Sigmoid colon (tissue), 7 donors: ENCODE measurements around the gene MRPS34. TPM values are rescaled to one million over a fixed set of nuclear protein-coding genes. Genes with fewer than 3 reads are reported as not detected.

Experiments
- DNase-seq: peaks from one replicate; pipeline ENCODE4 v3.0.0-alpha.2; 2019
- H3K27ac ChIP-seq, 4 donors: fragments of 200-600 bp; sonication (generic); one replicate each; pipeline ENCODE4 v1.5.1; 2016 to 2019; ENCODE audit warnings: mild to moderate bottlenecking in 1 of 4
- H3K27me3 ChIP-seq, 3 donors: fragments of 200-600 bp; sonication (generic); one replicate each; pipeline ENCODE4 v1.5.1; 2019; ENCODE audit warnings: mild to moderate bottlenecking in 1 of 3
- H3K36me3 ChIP-seq, 4 donors: fragments of 200-600 bp; sonication (generic); one replicate each; pipeline ENCODE4 v1.5.1; 2016 to 2019
- H3K4me1 ChIP-seq, 4 donors: fragments of 200-600 bp; sonication (generic); one replicate each; pipeline ENCODE4 v1.5.1; 2017 to 2019
- H3K4me3 ChIP-seq, 4 donors: fragments of 200-600 bp; sonication (generic); one replicate each; pipeline ENCODE4 v1.5.1; 2017 to 2019; ENCODE audit warnings: mild to moderate bottlenecking in 2 of 4, moderate library complexity in 1 of 4
- H3K9me3 ChIP-seq, 4 donors: fragments of 200-600 bp in 3 of 4; sonication (generic) in 3 of 4; one replicate each; pipeline versions ENCODE4 v1.5.1 to v1.6.1; 2013 to 2019
- EP300 ChIP-seq, 4 donors: sonication (generic); formaldehyde crosslinking; IDR thresholded peaks; one replicate each; pipeline ENCODE4 v1.6.1; 2017; ENCODE audit warnings: antibody characterized with exemption in 4 of 4
- POLR2A ChIP-seq, 2 donors: fragments of 450-650 bp; IDR thresholded peaks; one replicate each; pipeline ENCODE4 v1.6.1; 2016; ENCODE audit warnings: antibody characterized with exemption in 2 of 2, mild to moderate bottlenecking in 2 of 2, moderate library complexity in 2 of 2
- POLR2AphosphoS5 ChIP-seq, 4 donors: sonication (generic); formaldehyde crosslinking; IDR thresholded peaks; one replicate each; pipeline ENCODE4 v1.6.1; 2017; ENCODE audit warnings: antibody characterized with exemption in 4 of 4
- WGBS, 2 donors: extraction: QIAGEN DNeasy Blood & Tissue Kit; methylation state at CpG; one replicate each; pipeline ENCODE4 v1.1.7; 2013; 5-methylcytosine and 5-hydroxymethylcytosine counted together
- intact Hi-C: fragments of 100-400 bp; cut with DNase I; formaldehyde crosslinking; loops from one replicate; pipeline ENCODE4 v1.15.1; 2023
- polyA plus RNA-seq, 3 donors: library from polyadenylated mRNA; stranded (reverse); fragments of 200-250 nt; gene quantifications; one replicate each; pipeline ENCODE4 v1.2.3, GENCODE V29; 2013
- total RNA-seq, 4 donors: library from RNA; depleted of rRNA; stranded (reverse); fragments of >200 nt; gene quantifications; one replicate each; pipeline ENCODE4 v1.1.0, GENCODE V29; 2016
- TF ChIP-seq, protein P1 (sequence below), 4 experiments: fragments of 450-650 bp in 3 of 4; fragments of 200-600 bp in 1 of 4; IDR thresholded peaks; one replicate each; pipeline ENCODE4 v1.5.1; 2016 to 2019; ENCODE audit warnings: antibody characterized with exemption in 4 of 4, mild to moderate bottlenecking in 3 of 4, moderate library complexity in 2 of 4
- donor health status: healthy with polysubstance abuse.
- donor health status: Bipolar disorder and iron deficiency.
- donor health status: healthy.

The MRPS34 gene
- total and polyA plus RNA-seq, 7 donors: 61.5 to 198 (median 104) TPM

DNA sequence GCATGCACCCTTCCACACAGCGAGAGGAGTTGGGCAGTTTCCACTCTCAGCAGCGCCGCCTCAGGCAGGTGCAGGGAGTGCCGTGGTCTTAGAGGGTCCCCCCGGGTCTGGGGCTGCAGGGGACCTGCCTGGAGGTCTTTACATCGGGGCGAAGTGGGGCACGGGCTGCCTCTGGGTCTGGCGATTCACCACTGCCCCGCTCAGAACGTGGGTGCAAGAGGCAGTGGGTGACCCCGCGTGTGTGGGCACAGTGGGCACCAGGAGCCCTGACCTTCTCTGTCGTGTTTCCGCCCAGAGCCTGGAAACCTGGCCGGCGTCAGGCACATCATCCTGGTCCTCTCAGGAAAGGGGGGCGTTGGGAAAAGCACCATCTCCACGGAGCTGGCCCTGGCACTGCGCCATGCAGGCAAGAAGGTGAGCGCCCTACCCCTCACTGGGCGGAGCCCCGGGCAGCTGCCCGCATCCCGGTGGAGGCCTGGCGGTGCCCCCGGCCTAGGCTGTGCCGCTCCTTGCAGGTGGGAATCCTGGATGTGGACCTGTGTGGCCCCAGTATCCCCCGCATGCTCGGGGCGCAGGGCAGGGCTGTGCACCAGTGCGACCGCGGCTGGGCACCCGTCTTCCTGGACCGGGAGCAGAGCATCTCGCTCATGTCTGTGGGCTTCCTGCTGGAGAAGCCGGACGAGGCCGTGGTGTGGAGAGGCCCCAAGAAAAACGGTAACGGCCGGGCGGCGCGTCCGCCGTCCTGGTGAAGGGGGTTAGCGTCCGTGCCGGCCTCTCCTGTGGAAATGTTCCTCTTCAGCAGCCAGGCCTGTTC, 13.5 kb upstream of the MRPS34 start:
- TF ChIP-seq POLR2AphosphoS5 (IDR thresholded peaks at IDR 0.05) (no peak), EP300 (IDR thresholded peaks at IDR 0.05) (no peak), POLR2A (IDR thresholded peaks at IDR 0.05) (no peak)
- TF ChIP-seq, protein P1, sequence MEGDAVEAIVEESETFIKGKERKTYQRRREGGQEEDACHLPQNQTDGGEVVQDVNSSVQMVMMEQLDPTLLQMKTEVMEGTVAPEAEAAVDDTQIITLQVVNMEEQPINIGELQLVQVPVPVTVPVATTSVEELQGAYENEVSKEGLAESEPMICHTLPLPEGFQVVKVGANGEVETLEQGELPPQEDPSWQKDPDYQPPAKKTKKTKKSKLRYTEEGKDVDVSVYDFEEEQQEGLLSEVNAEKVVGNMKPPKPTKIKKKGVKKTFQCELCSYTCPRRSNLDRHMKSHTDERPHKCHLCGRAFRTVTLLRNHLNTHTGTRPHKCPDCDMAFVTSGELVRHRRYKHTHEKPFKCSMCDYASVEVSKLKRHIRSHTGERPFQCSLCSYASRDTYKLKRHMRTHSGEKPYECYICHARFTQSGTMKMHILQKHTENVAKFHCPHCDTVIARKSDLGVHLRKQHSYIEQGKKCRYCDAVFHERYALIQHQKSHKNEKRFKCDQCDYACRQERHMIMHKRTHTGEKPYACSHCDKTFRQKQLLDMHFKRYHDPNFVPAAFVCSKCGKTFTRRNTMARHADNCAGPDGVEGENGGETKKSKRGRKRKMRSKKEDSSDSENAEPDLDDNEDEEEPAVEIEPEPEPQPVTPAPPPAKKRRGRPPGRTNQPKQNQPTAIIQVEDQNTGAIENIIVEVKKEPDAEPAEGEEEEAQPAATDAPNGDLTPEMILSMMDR (IDR thresholded peaks at IDR 0.05): no peak
- Histone ChIP-seq H3K9me3 (no peaks in the 10 kb centered on the region), H3K4me3 (no peak overlapping the region), H3K36me3 (peaks cover 0 to 54% (median 32%) of the 10 kb centered on the region in 4 donors), H3K27ac (no peak overlapping the region), H3K27me3 (no peaks in the 10 kb centered on the region), H3K4me1 (peaks cover 0 to 32% (median 25%) of the 10 kb centered on the region in 4 donors)
- DNase-seq: no peak
- intact Hi-C loops: no loop called here
- 88 to 89% methylated on average over 51 of the region's 51 CpGs for WGBS, 2 donors

DNA sequence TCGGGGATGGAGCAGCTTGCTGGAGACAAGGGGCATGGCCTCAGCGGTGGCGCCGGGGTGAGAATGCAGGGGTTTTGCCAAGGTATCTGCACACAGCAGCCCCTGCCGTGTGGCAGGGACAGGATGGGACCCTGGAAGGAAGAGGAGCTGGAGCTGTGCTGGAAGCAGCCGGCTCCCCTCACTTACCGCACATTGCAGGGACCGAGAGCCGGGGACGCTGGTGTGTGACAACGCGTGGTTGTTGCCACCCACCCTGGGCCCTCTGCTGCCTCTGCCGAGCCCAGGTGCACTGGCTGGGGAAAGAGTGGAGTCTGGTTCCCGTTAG, 12.9 kb upstream of the MRPS34 start:
- WGBS, 2 donors: 91 to 92% methylated on average over 14 of the region's 14 CpGs
- no peak overlapping the region for H3K27ac ChIP-seq
- H3K36me3 ChIP-seq: peaks cover 0 to 55% (median 32%) of the 10 kb centered on the region in 4 donors
- no peak for DNase-seq
- H3K4me1 ChIP-seq: peaks cover 0 to 39% (median 31%) of the 10 kb centered on the region in 4 donors
- no peaks in the 10 kb centered on the region for H3K9me3 ChIP-seq
- TF ChIP-seq, protein P1 (IDR thresholded peaks at IDR 0.05): no peak
- TF ChIP-seq POLR2AphosphoS5 (IDR thresholded peaks at IDR 0.05): no peak
- TF ChIP-seq EP300 (IDR thresholded peaks at IDR 0.05): no peak
- no peak for TF ChIP-seq POLR2A (IDR thresholded peaks at IDR 0.05)
- no peaks in the 10 kb centered on the region for H3K27me3 ChIP-seq
- intact Hi-C loops: no loop called here
- H3K4me3 ChIP-seq: no peak overlapping the region

DNA sequence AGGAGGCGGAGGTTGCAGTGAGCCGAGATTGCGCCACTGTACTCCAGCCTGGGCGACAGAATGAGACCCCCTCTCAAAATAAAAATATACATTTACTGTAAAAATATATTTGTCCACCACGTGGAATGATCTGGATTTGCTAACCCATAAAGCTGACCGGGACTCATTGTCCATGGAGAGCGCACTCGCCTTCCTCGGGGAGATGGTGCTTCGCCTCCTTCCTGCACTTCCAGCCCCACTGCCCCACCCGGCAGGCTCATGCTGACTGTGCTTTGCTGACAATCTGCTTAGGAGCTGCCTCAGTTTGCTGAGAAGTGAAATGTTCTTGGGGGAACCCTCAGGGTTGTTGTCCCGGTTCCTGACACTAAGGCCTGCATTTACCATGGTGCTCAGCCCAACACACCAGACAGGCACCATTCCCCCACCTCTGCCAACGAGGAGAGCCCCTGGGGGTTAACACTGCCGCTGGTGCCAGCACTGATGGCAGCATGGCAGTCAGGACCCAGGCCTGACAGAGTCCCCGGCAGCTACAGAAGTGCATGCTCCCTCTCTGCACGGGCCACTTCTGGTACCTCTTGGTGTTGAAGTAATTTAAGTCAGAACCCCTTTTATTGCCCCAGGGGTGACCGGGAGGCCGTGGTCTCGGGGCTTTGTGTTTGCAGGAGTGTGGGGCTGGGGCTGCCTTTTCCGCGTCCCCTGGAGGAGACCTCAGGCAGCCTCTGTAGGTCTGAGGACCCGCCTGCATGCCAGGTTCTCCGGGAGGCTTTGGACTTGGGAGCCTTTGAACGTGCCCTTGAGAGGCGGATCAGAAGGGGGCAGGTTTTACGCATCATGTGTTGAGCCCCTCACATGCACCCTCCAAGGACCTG, 12.3 kb upstream of the MRPS34 start:
- H3K4me1 ChIP-seq: peaks cover 0 to 41% (median 37%) of the 10 kb centered on the region in 4 donors

DNA sequence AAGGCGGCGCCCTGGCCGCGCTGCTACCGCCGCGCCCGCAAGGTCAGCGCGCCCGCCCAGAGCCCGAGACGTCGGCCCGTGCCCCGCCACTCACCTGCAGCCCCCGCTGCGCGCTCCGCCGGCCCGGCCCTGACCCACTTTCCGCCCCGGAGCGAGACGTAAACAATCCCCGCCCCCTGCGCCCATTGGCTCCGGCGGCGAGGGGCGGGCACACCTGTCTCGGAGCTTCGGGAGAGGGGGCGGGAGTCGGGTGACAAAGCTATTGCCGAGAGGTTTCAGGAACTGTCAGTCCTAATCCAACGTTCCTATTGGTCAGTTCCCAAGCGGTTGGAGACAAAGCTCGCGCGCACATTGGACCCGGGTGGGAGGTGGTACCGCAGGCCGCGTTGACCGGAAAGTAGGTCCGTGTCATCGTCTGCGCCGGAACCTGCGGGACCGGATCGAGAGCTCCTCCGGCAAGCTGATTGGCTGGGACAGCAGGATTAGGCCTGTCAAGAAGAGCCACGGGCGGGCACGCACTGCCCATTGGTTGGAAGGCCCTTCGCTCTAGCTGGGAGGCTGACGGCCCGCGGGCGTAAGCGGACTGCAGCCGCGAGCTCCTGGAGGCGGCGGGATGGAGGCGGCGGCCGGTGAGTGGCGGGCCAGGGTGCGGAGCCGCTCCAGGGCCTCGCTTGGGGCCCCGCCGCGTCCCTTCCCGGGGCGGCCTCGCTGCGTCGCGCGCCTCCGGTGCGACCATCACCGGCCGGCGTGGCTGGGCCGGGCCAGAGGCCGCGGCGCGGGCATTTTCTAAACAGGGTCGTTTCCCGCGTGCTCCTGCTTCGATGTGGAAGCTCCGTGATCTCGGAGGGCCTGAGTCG, 9.7 kb upstream of the MRPS34 start, which contains the start of the genes NUBP2 and SPSB3:
TSS of gene NUBP2 (plus strand) at position 553 of the 857 bp plus-strand sequence. CDS start at position 614, 61 bp downstream.
TSS of gene SPSB3 (minus strand) at position 164 of the 857 bp plus-strand sequence. CDS start 1,088 bp downstream, outside the sequence.
- Histone ChIP-seq H3K27ac (peak within 1 kb of the TSS; percentile 80 to 97 (median 90)), H3K4me1 (peaks cover 0 to 48% (median 40%) of the 10 kb centered on the region in 4 donors), H3K9me3 (no peaks in the 10 kb centered on the region), H3K27me3 (no peaks in the 10 kb centered on the region), H3K36me3 (peaks cover 0 to 58% (median 33%) of the 10 kb centered on the region in 4 donors), H3K4me3 (peak within 1 kb of the TSS; percentile 66 to 96 (median 90))
- intact Hi-C loops: no loop called here
- WGBS, 2 donors: 0% methylated on average over 102 of the region's 102 CpGs
- no peak for TF ChIP-seq POLR2A (IDR thresholded peaks at IDR 0.05)
- TF ChIP-seq, protein P1 (IDR thresholded peaks at IDR 0.05): no peak
- TF ChIP-seq POLR2AphosphoS5 (IDR thresholded peaks at IDR 0.05): peak; percentile 74 to 83 (median 80)
- no peak for TF ChIP-seq EP300 (IDR thresholded peaks at IDR 0.05)
- DNase-seq: peak; percentile 100

More for the DNA sequence above, 12.3 kb upstream of the MRPS34 start:
- peaks cover 0 to 57% (median 36%) of the 10 kb centered on the region in 4 donors for H3K36me3 ChIP-seq
- TF ChIP-seq, protein P1 (IDR thresholded peaks at IDR 0.05): no peak
- TF ChIP-seq POLR2A (IDR thresholded peaks at IDR 0.05) (no peak), POLR2AphosphoS5 (IDR thresholded peaks at IDR 0.05) (no peak), EP300 (IDR thresholded peaks at IDR 0.05) (no peak)
- intact Hi-C loops: no loop called here
- no peak overlapping the region for H3K4me3 ChIP-seq
- 90 to 93% methylated on average over 26 of the region's 26 CpGs for WGBS, 2 donors
- H3K9me3 ChIP-seq: no peaks in the 10 kb centered on the region
- H3K27ac ChIP-seq: no peak overlapping the region
- no peaks in the 10 kb centered on the region for H3K27me3 ChIP-seq
- no peak for DNase-seq
